ENCODE data around the gene MRPS10.
A peak's percentile ranks its signal among the peaks of the same experiment; 100 is the strongest.
"Not testable (repeated sequence)": the region's sequence is repeated elsewhere in the genome, so short reads cannot be mapped to it uniquely, and the experiment has no call there.

Gene MRPS10

DNA sequence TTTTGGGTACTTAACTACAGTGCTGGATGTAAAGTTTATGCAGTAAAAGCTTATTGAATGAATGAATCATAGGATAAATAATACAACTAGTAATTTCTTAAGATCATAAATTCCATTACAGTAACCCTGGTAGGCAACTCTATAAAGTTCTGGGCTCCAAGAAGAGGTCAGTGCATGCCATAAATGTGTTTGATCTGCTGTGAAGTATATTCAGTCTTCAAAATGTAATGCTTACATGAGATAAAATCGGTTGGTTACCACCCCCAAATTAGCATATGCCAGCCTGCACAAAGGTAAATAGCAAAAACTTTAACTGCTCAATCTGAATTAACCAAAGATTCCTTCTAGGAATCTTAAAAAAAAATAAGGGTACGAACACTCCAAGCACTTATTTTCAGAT lies 10.1 kb downstream of the MRPS10 start:
- DNase-seq (ENCODE audit: low spot score), result not testable (repeated sequence)

DNA sequence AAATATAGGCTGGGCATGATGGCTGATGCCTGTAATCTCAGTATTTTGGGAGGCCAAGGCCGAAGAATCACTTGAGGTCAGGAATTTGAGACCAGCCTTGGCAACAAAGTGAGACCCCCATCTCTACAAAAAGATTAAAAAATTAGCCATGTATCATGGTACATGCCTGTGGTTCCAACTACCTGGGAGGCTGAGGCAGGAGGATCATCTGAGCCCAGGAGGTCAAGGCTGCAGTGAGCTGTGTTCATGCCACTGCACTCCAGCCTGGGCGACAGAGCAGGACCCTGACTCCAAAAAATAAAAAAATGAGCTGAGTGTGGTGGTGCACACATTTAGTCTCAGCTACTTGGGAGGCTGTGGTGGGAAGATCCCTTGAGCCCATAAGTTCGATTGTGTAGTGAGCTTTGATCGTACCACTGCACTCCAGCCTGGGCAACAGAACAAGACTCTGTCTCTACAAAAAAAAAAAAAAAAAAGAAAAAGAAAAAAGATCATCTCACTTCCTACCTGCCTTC lies 12.8 kb downstream of the MRPS10 start:
- DNase-seq (ENCODE audit: low spot score), result no peak

DNA sequence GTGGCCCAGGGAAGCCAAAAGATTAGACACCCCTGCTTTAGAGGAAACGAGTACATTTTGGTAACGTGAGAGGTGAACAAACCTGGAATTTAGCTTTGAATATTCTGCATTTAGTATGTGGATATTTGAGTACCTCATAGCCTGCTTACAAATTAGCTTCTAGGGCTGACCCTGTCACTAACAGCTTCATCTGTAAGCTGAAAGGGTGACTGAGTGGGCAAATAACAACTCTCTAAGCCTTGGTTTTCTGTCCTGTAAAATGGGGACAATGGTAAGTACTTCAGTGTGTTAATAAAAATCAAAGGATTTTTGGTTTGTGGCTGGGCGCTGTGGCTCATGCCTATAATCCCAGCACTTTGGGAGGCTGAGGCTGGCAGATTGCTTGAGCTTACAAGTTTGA lies 14.5 kb downstream of the MRPS10 start:
- no peak for DNase-seq (ENCODE audit: low spot score)

DNA sequence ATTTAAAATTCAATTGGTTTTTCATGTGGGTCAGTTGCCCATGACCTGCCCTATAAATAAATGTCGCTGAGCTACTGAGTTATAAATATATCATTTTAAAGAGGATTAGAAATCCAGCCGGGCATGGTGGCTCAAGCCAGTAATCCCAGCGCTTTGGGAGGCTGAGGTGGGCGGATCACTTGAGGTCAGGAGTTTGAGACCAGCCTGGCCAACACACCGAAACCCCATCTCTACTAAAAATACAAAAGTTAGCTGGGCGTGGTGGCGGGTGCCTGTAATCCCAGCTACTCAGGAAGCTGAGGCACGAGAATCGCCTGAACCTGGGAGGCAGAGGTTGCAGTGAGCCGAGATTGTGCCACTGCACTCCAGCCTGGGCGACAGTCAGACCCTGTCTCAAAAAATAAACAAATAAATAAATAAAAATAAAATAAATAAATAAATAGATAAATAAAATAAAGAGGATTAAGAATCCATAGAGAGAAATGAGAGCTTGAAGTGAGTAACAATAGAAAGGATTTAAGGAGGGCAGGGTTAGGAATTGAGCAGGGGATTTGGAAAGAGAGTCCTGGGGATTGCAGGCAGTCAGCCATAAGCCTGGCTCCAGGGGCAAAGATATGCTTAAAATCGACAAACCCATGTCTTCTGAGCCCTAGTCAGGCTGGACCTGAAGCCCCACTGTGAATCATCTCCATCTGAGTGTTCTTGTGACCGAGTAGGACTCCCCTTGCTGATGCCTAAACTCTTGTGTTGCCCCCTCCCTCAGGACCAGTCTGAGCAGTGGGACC lies 15.3 kb downstream of the MRPS10 start:
- not testable (repeated sequence) for DNase-seq (ENCODE audit: low spot score)

DNA sequence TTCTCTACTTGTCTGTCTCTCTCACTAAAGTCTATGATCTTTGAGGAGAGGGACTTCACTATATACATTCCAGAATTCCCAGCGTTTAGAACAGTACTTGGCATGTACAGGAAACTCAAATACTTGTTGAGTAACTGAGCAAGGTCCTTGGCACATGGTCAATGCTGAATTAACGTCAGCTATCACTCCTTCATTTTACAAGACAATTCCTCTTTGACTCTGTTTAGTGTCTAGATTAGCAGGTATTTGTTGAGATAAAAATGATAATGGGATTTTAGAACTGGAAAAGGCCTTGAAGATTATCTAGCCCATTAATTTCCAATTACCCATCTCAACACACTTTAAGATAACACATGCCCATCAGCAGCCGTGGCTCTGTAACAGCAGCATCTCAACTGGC lies 16.3 kb downstream of the MRPS10 start:
- DNase-seq (ENCODE audit: low spot score), result no peak

DNA sequence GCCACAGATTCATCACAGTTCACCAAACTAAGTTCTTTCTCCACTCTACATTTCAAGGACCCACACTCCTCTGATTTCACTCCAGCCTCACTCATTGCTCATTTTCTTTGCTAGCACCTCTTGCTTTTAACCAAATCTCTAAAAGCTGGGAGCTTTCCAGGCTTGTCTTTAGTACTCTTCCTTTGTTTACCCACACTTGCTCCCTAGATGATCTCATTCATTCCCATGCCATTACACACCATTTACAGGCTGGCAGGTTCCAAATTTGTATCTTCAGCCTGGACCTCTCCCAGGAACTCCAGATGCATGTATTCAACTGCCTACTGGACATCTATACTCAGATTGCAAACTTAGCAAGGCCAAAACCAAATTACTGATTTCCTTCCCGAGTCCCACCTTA lies 17.6 kb downstream of the MRPS10 start:
- no peak for DNase-seq (ENCODE audit: low spot score)

DNA sequence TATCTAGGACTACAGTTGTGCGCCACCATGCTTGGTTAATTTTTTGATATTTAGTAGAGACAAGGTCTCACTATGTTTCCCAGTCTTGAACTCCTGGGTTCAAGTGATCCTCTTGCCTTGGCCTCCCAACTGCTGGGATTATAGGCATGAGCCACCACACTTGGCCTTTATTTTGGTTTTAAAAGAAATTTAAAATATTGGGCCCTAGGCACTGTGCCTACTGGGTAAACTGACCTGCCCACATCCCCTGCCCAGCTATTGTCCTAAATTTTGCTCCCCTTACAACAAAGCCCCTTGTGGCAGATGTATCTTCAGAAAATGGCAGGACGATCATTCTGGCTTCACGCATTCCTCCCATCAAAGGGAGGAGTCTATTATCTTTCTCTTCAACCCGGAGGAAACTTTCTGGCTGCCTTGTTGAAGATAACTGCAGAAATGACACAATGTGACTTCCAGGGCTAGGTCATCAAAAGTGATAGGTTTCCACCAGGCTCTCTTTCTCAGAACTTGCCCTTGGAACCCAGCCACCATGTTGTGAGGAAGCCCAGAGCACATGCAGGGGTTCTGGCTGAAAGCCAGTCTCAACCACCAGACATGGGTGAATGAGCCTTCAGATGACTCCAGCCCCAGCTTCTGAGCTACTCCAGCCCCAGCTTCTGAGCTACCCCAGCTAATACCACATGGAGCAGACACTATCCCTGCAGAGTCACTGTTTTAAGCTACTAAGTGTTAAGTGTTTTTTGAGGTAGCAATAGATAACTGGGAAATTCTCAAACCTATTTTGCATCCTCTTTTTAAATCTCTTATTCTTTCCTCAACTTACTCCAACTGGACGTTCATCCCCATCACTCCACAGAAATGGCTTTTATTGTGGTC lies 18.3 kb downstream of the MRPS10 start:
- peak; percentile 19 for DNase-seq (ENCODE audit: low spot score)

DNA sequence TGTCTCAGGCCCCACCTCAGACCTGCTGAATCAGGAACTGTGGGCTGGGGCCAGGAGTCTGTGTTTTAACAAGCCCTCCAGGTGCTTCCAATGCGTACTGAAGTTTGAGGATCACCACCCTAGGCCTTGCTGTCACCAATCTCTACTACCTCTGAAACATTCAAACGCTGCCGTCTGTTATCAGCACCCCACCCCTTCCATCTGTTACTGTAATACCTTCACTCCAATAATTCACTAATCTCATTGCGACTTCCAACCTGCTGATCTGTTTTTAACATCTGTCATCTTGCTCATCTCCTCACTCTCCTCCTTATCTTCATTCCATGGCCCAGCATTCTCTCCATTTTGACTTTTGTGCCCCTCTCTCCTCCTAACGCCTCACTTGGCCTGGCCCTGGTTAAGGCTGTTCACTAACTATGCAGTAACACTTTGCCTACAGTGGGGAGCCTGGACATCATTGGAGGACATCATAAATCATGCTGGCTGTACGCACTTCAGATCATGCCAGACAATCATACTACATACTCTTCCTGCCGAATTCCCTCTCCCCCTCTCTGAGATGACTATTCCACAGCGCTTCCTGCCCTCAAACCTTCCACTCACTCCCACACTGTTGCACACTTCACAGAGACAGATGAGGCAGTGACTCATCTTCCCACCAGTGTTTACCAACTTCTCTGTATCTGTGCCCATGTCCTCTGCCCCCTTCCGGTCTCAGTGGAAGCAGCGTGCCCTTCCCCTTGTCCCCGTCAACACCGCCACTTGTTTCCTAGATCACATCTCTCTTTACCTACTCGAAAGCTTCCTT lies 19.9 kb downstream of the MRPS10 start:
- no peak for DNase-seq (ENCODE audit: low spot score)

DNA sequence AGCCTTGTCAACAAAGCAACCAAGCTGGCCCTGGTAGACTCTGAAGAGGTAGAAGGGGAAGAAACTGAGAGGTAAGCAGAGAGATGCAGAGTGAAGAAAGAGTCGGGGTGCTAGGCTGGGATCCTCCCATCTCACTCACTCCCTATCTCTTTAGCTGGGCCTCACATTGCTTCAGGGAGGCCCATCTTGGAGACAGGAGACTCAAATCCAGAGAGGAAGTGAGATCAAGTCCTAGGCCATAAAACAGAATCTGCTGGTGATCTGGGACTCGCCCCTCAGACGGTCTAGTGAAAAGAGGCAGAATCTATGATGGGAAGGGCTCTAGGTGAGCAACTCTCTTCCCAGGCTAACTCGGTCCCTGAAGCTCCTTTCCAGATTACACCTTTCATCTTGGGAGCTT lies 22.2 kb downstream of the MRPS10 start:
- DNase-seq (ENCODE audit: low spot score), result no peak

DNA sequence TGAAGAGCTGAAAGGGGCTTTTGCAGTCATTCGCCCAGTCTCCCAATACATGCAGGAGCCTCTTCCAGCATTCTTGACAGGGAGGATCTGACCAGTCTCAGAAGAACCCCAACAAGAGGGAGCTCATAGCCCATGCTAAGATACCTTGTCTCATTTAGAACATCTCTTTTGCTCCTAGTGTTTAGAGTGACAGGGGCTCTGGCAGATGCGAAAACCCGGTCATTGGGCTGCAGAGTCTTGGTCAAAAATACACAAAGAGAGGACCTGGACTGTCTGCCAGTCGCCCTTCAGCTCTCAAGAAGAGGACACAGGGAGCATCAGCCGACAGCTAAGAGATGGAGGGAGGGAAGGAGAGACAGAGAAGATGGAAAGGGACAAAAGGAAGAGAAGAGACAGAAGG lies 23.6 kb downstream of the MRPS10 start:
- DNase-seq (ENCODE audit: low spot score), result no peak

DNA sequence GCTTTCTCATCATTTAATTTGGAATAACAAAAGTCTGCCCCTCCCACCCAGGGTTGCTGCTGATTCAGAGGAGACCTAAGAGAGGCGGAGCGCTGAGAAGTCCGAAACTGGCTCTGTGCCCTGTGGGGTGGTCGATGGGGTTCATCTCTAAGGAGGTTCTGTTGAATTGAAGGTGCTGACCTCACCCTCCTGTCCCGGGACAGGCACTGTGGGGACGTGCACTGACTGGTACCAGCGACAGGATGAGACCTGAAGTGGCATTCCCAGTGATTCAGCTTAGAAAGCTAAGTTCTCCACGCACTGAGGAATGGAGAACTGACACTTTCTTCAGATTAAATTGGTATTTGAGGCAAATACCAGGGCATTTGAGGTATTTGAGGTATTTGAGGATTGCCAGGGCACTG lies 24.2 kb downstream of the MRPS10 start:
- DNase-seq (ENCODE audit: low spot score), result no peak

DNA sequence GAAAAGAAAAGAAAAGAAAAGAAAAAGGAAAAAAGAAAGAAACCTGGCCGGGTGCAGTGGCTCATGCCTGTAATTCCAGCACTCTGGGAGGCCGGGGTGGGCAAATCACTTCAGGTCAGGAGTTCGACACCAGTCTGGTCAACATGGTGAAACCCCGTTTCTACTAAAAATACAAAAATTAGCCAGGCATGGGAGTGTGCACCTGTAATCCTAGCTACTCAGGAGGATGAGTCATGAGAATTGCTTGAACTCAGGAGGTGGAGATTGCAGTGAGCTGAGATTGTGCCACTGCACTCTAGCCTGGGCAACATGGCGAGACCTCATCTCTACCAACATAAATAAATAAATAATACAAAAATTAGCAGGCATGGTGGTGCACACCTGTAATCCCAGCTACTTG lies 25.3 kb downstream of the MRPS10 start:
- DNase-seq (ENCODE audit: low spot score), result not testable (repeated sequence)

DNA sequence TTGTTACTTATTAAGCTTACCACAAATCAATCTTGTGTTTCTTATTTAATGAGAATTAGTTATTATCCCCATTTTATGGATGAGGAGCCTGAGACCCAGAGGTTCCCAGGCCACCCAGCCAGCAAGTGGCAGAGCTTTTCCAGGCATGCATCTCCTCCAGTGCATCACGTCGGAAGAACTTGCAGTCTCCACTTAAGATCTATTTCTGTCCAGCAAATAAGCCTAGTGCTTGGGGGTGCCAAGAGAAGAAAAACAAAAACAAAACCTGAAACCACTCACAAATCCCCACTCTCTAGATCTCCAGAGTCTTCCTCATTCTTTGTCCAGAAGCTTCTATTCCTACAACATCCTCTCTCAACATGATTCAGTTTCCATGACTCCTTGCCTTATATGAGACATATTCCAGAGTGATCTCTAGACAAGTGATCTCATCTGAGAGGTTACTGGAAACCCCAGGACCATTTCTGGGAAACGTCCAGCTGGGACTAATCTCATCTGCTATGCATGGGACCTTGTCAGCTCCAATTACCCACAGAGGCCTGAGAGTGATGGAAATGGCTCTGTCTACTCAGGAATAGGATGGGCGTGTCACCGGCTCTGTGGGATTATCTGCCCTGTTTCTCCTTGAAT lies 27.0 kb downstream of the MRPS10 start:
- peak; percentile 46 for DNase-seq (ENCODE audit: low spot score)

DNA sequence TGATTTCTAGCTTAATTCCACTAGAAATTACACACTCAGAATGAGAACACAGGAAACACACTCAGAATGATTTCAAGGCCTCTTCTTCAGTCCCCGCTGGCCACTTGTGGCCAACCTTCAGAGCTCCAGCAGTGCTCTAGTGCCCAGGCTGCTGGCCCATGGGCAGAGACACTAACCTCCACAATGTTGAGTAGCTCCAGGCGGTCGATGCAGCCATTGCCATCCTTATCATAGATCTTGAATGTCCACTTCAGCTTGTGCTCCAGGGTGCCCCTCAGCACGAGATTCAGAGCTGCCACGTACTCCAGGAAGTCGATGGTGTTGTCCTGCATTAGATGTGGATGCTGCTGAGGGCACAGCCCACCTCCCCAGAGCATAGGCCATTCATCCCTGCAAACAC lies 29.3 kb downstream of the MRPS10 start:
- DNase-seq (ENCODE audit: low spot score), result no peak

DNA sequence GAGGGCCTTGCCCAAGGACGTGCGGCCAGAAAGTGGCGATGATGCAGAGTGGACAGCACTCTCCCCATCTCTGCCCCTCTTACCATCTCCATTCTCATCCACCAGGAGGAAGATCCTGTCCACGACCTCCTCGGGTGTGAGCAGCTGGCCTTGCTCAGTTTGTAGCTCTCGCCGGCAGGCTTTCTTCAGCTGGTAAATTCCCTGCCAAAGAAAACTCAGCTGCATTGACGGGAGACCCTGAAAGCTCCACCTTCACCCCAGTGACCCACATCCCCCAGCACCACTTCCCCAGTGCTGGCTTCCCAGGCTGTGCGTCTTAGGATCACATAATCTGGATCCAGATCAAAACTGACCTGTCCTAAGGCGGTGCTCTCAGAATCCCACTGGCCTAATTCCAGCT lies 32.1 kb downstream of the MRPS10 start:
- no peak for DNase-seq (ENCODE audit: low spot score)

DNA sequence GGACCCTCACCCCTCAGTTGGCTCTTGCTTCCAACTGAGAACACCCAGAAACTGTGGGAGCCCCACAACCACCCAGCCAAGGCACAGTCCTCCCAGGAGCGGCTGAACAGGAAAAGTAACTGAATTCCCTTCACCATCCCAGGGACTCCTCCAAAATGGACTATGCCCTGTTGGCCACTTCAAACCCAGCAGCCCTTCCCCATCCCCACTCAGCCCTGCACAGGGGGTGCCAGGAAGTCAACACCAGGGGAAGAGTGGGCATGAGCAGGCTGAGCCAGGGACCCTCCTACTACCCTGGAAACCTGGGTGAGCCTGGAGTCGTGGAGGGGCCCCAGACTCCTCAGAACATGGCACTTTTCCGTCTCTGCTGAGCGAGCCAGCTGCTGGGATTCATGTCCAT lies 33.2 kb downstream of the MRPS10 start:
- no peak for DNase-seq (ENCODE audit: low spot score)

DNA sequence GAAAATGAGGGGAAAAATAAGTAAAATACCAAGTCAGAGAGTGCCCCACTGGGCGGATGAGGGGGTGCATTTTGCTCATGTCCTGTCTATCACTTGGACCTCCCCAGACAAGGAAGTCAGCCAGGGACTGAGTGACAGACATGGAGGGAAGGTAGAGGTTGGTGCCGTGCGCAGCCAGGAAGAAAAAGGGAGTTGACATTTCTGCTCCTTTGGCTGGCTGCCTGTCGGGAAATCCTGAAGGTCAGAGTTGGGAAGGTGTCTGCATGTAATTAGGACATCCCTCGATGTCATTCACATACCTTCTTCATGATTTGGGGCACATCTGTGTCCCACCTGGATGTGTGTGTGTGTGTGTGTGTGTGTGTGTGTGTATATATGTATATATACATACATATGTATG lies 35.6 kb downstream of the MRPS10 start:
- no peak for DNase-seq (ENCODE audit: low spot score)

DNA sequence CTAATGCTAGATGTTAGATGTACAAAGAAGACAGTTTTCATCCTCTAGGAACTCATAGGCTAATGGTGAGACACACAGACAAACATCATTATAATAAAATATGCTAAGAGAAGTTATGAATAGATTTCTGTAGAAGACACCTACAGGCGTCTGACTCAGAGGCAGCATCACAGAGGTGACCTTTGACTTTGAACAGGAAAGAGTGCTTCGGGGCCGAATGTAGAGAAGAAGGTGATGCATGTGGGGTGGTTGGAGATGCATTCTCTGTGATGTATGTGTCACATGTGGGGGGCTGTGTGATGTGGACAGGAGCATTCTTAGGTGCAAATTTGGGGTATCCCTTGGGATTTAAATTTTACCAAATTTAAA lies 37.7 kb downstream of the MRPS10 start:
- no peak for DNase-seq (ENCODE audit: low spot score)

DNA sequence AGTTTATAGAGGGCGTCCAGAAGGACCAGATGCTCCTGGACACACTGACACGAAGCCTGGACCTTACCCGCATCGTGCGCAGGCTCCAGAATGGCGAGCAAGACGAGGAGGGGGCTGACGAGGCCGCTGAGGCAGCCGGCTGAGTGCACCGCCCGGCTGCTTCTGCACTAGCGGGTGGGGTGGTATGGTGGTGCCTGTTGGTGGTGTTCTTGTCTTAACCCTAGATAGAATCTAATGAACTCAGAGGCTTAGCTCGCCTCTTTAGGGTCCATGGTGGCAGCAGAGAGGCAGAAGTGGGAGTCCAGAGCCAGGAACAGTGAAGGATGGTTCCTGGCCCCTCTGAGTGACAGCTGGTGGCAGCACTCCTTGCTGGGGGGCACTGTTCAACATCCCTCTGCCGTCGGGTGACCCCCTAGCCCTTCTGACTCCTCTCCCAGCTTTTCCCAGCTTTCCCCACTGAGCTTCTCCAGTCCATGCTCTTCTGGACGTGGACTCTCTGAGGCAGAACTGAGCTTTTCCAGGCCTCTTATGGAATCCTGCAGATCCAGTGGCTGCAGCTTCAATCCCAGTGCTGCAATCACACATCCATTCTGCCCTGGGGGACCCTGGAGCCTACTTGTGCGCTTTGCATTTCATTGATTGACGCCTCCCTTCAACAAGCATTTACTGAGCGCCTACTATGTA lies 38.3 kb downstream of the MRPS10 start:
- DNase-seq (ENCODE audit: low spot score), result no peak

DNA sequence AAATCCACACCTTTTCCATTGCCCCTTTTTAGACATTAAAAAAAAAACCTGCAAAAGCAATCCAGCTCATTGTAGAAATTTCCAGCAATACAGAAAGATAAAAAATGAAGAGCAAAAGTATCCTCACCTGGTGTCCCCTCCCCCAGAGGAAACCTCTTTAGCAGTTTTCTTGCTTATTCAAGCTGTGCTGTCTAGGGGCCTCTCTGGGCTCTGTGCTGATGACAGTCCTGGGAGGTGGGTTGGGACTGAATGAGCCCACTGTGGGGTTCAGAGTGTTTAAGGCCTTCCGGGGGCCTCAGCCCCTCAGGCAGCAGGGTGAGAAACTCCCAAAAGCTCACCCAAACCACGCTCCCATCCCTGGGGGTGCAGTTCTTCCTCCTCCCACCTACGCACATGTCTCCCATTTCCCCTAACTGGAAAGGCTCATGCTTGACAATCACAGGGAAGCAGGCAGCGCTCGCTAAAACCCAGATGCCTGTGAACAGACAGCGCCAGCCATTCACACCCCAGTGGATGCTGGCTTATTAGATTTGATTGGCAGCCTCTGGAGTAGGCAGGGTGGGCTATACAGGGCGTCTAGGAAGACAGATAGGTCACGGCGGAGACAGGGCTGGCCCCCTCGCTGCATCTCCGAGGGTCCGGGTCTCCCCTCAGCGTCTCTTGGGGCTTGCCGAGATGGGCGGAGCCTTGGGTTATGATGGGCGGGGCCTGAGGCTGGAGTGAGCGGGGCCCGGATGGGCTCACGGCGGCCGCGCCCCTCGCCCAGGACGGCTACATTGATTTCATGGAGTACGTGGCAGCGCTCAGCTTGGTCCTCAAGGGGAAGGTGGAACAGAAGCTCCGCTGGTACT lies 39.9 kb downstream of the MRPS10 start:
- no peak for DNase-seq (ENCODE audit: low spot score)
